Sigmoid colon (tissue), 7 donors: ENCODE results near the gene MBP. TPM values are rescaled to one million over a fixed set of nuclear protein-coding genes. Genes with fewer than 3 reads are reported as not detected.

Source experiments
- DNase-seq: peaks from one replicate; pipeline ENCODE4 v3.0.0-alpha.2; 2019
- H3K27ac ChIP-seq, 4 donors: fragments of 200-600 bp; sonication (generic); one replicate each; pipeline ENCODE4 v1.5.1; 2016 to 2019; ENCODE audit warnings: mild to moderate bottlenecking in 1 of 4
- H3K27me3 ChIP-seq, 3 donors: fragments of 200-600 bp; sonication (generic); one replicate each; pipeline ENCODE4 v1.5.1; 2019; ENCODE audit warnings: mild to moderate bottlenecking in 1 of 3
- H3K36me3 ChIP-seq, 4 donors: fragments of 200-600 bp; sonication (generic); one replicate each; pipeline ENCODE4 v1.5.1; 2016 to 2019
- H3K4me1 ChIP-seq, 4 donors: fragments of 200-600 bp; sonication (generic); one replicate each; pipeline ENCODE4 v1.5.1; 2017 to 2019
- H3K4me3 ChIP-seq, 4 donors: fragments of 200-600 bp; sonication (generic); one replicate each; pipeline ENCODE4 v1.5.1; 2017 to 2019; ENCODE audit warnings: mild to moderate bottlenecking in 2 of 4, moderate library complexity in 1 of 4
- H3K9me3 ChIP-seq, 4 donors: fragments of 200-600 bp in 3 of 4; sonication (generic) in 3 of 4; one replicate each; pipeline versions ENCODE4 v1.5.1 to v1.6.1; 2013 to 2019
- CTCF ChIP-seq, 4 experiments: fragments of 450-650 bp in 3 of 4; fragments of 200-600 bp in 1 of 4; IDR thresholded peaks; one replicate each; pipeline ENCODE4 v1.5.1; 2016 to 2019; ENCODE audit warnings: antibody characterized with exemption in 4 of 4, mild to moderate bottlenecking in 3 of 4, moderate library complexity in 2 of 4
- EP300 ChIP-seq, 4 donors: sonication (generic); formaldehyde crosslinking; IDR thresholded peaks; one replicate each; pipeline ENCODE4 v1.6.1; 2017; ENCODE audit warnings: antibody characterized with exemption in 4 of 4
- POLR2A ChIP-seq, 2 donors: fragments of 450-650 bp; IDR thresholded peaks; one replicate each; pipeline ENCODE4 v1.6.1; 2016; ENCODE audit warnings: antibody characterized with exemption in 2 of 2, mild to moderate bottlenecking in 2 of 2, moderate library complexity in 2 of 2
- POLR2AphosphoS5 ChIP-seq, 4 donors: sonication (generic); formaldehyde crosslinking; IDR thresholded peaks; one replicate each; pipeline ENCODE4 v1.6.1; 2017; ENCODE audit warnings: antibody characterized with exemption in 4 of 4
- WGBS, 2 donors: extraction: QIAGEN DNeasy Blood & Tissue Kit; methylation state at CpG; one replicate each; pipeline ENCODE4 v1.1.7; 2013; 5-methylcytosine and 5-hydroxymethylcytosine counted together
- intact Hi-C: fragments of 100-400 bp; cut with DNase I; formaldehyde crosslinking; loops from one replicate; pipeline ENCODE4 v1.15.1; 2023
- polyA plus RNA-seq, 3 donors: library from polyadenylated mRNA; stranded (reverse); fragments of 200-250 nt; gene quantifications; one replicate each; pipeline ENCODE4 v1.2.3, GENCODE V29; 2013
- total RNA-seq, 4 donors: library from RNA; depleted of rRNA; stranded (reverse); fragments of >200 nt; gene quantifications; one replicate each; pipeline ENCODE4 v1.1.0, GENCODE V29; 2016
- donor health status: healthy with polysubstance abuse.
- donor health status: Bipolar disorder and iron deficiency.
- donor health status: healthy.

Gene MBP
- total and polyA plus RNA-seq, 7 donors: 18.3 to 30.7 (median 24.0) TPM

GRCh38 chr18:77088963-77089722 is 43.4 kb downstream of the MBP start:
- 81% methylated on average over 14 of the region's 14 CpGs for WGBS, 2 donors
- Histone ChIP-seq H3K4me3 (no peak overlapping the region), H3K36me3 (no peaks in the 10 kb centered on the region), H3K4me1 (peaks cover 0 to 41% (median 36%) of the 10 kb centered on the region in 4 donors), H3K9me3 (no peaks in the 10 kb centered on the region), H3K27me3 (no peaks in the 10 kb centered on the region), H3K27ac (peak overlapping the region in 3 of 4 donors; percentile 17 to 79 (median 55))
- no peak for TF ChIP-seq EP300 (IDR thresholded peaks at IDR 0.05)
- no peak for TF ChIP-seq POLR2A (IDR thresholded peaks at IDR 0.05)
- TF ChIP-seq POLR2AphosphoS5 (IDR thresholded peaks at IDR 0.05): peak in 1 of 4 donors; percentile 9
- TF ChIP-seq CTCF (IDR thresholded peaks at IDR 0.05): no peak
- intact Hi-C loops: no loop called here
- DNase-seq: no peak

- no peak for TF ChIP-seq POLR2A (IDR thresholded peaks at IDR 0.05)
- no peak for TF ChIP-seq EP300 (IDR thresholded peaks at IDR 0.05)
- no peak for TF ChIP-seq POLR2AphosphoS5 (IDR thresholded peaks at IDR 0.05)
- TF ChIP-seq CTCF (IDR thresholded peaks at IDR 0.05): no peak
- H3K27me3 ChIP-seq: no peaks in the 10 kb centered on the region
- intact Hi-C loops: no loop called here
- peak; percentile 84 for DNase-seq
- peak overlapping the region; percentile 67 to 79 (median 74) for H3K27ac ChIP-seq
- peaks cover 0 to 47% (median 40%) of the 10 kb centered on the region in 4 donors for H3K4me1 ChIP-seq
- WGBS, 2 donors: 32 to 63% methylated on average over 55 of the region's 55 CpGs
- H3K4me3 ChIP-seq: peak overlapping the region; percentile 8 to 52 (median 43)
- H3K9me3 ChIP-seq: no peaks in the 10 kb centered on the region
- no peaks in the 10 kb centered on the region for H3K36me3 ChIP-seq
Observed at GRCh38 chr18:77087393-77088141, 45.0 kb downstream of the MBP start.

GRCh38 chr18:77086656-77087392 is 45.8 kb downstream of the MBP start:
- H3K27ac ChIP-seq: peak overlapping the region; percentile 67 to 79 (median 74)
- peaks cover 0 to 51% (median 41%) of the 10 kb centered on the region in 4 donors for H3K4me1 ChIP-seq
- DNase-seq: no peak
- H3K4me3 ChIP-seq: peak overlapping the region; percentile 8 to 52 (median 43)
- no peaks in the 10 kb centered on the region for H3K36me3 ChIP-seq
- TF ChIP-seq POLR2A (IDR thresholded peaks at IDR 0.05): no peak
- peak; percentile 29 to 54 (median 44) for TF ChIP-seq POLR2AphosphoS5 (IDR thresholded peaks at IDR 0.05)
- 27 to 51% methylated on average over 25 of the region's 25 CpGs for WGBS, 2 donors
- H3K27me3 ChIP-seq: no peaks in the 10 kb centered on the region
- intact Hi-C loops: no loop called here
- no peaks in the 10 kb centered on the region for H3K9me3 ChIP-seq

- no peaks in the 10 kb centered on the region for H3K36me3 ChIP-seq
- 79 to 85% methylated on average over 3 of the region's 3 CpGs for WGBS, 2 donors
- no peaks in the 10 kb centered on the region for H3K27me3 ChIP-seq
- TF ChIP-seq POLR2AphosphoS5 (IDR thresholded peaks at IDR 0.05): peak in 3 of 4 donors; percentile 30 to 63 (median 41)
- TF ChIP-seq POLR2A (IDR thresholded peaks at IDR 0.05): no peak
- TF ChIP-seq CTCF (IDR thresholded peaks at IDR 0.05): no peak
- TF ChIP-seq EP300 (IDR thresholded peaks at IDR 0.05): no peak
- no peak overlapping the region for H3K4me3 ChIP-seq
- no peaks in the 10 kb centered on the region for H3K9me3 ChIP-seq
- H3K4me1 ChIP-seq: peaks cover 0 to 51% (median 41%) of the 10 kb centered on the region in 4 donors
- peak overlapping the region; percentile 67 to 79 (median 74) for H3K27ac ChIP-seq
- DNase-seq: no peak
- intact Hi-C loops: no loop called here
Observed at GRCh38 chr18:77086034-77086433, 46.5 kb downstream of the MBP start.
